DOHH2 (cell line): Measurements from ENCODE around the gene KIF25.

Experiments
- EZH2phosphoT487 ChIP-seq: fragments of 200-600 bp; sonication (generic); IDR thresholded peaks from 2 replicates; pipeline ENCODE4 v1.6.1; 2017; ENCODE audit warnings: borderline replicate concordance, mild to moderate bottlenecking, antibody characterized with exemption, low read length, moderate library complexity, mixed read lengths
- TF ChIP-seq, protein P1 (sequence below): fragments of 200-600 bp; sonication (generic); IDR thresholded peaks from one replicate; pipeline ENCODE4 v1.5.1; 2014; ENCODE audit warnings: antibody characterized with exemption, mild to moderate bottlenecking, low read depth, low read length; ENCODE audit not compliant: poor library complexity, severe bottlenecking

DNA sequence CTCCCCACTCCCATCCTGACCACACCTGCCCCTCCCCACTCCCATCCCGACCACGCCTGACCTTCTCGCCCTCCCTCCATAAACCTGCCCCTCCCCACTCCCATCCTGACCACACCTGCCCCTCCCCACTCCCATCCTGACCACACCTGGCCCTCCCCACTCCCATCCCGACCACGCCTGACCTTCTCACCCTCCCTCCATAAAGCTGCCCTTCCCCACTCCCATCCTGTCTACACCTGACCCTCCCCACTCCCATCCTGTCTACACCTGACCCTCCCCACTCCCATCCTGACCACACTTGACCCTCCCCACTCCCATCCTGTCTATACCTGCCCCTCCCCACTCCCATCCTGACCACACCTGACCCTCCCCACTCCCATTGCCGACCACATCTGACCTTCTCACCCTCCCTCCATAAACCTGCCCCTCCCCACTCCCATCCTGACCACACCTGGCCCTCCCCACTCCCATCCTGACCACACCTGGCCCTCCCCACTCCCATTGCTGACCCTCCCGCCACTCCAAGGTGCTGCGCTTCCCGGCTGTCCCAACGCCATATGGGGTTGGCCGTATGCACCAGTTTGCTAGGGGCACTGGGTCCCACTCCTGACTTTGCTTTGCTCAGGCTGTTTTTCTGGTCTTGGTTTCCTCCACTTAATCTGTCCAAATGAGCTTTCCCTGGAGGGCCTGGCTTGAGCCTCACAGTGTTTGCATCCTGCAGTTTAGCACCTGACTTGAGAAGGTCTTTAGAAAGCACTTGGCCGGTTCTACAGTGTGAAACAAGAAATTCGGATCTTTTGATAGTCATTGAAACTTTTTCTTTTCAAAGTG is 2.9 kb downstream of the KIF25 start:
- TF ChIP-seq, protein P1, sequence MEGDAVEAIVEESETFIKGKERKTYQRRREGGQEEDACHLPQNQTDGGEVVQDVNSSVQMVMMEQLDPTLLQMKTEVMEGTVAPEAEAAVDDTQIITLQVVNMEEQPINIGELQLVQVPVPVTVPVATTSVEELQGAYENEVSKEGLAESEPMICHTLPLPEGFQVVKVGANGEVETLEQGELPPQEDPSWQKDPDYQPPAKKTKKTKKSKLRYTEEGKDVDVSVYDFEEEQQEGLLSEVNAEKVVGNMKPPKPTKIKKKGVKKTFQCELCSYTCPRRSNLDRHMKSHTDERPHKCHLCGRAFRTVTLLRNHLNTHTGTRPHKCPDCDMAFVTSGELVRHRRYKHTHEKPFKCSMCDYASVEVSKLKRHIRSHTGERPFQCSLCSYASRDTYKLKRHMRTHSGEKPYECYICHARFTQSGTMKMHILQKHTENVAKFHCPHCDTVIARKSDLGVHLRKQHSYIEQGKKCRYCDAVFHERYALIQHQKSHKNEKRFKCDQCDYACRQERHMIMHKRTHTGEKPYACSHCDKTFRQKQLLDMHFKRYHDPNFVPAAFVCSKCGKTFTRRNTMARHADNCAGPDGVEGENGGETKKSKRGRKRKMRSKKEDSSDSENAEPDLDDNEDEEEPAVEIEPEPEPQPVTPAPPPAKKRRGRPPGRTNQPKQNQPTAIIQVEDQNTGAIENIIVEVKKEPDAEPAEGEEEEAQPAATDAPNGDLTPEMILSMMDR, result no peak
- no peak for TF ChIP-seq EZH2phosphoT487
